ENCODE measurements around the gene POC1A. TPM values are rescaled to one million over a fixed set of nuclear protein-coding genes. Genes with fewer than 3 reads are reported as not detected.

POC1A gene
- total RNA-seq, 1 experiment from 2014 or later: 29.0 TPM

GRCh38 chr3:52072471-52072870, 81.8 kb downstream of the POC1A start:
- no peaks in the 10 kb centered on the region for H3K9me3 ChIP-seq (ENCODE audit: control insufficient read depth, low read depth, low read length)
- H2BK120ac ChIP-seq (ENCODE audit: low read depth, low read length, poor library complexity, severe bottlenecking): no peak overlapping the region
- no peak overlapping the region for H3K14ac ChIP-seq (ENCODE audit: insufficient read depth, low read length)
- no peaks in the 10 kb centered on the region for H3K27me3 ChIP-seq (ENCODE audit: insufficient read depth, low read length)
- no peaks in the 10 kb centered on the region for H3K79me2 ChIP-seq (ENCODE audit: insufficient read depth, low read length)
- no peak overlapping the region for H3T11ph ChIP-seq (ENCODE audit: low read length)
- no peaks in the 10 kb centered on the region for H4K20me1 ChIP-seq (ENCODE audit: control insufficient read depth, insufficient read depth, insufficient read length)
- H3K79me1 ChIP-seq (ENCODE audit: insufficient read depth, low read depth, low read length, poor library complexity, severe bottlenecking): no peaks in the 10 kb centered on the region
- no peak overlapping the region for H4K5ac ChIP-seq (ENCODE audit: insufficient read length, low read depth, low read length)
- no peak overlapping the region for H2BK5ac ChIP-seq (ENCODE audit: insufficient read length, low read length)
- Mint-ChIP-seq H3K36me3 (ENCODE audit: insufficient read depth in 1 of 3, low read depth in 3 of 3) (peaks cover 0 to 25% (median 19%) of the 10 kb centered on the region in 3 experiments; a peak in 5 of 7 replicates), H3K27me3 (ENCODE audit: low read depth) (no peaks in the 10 kb centered on the region; the same call in 1 of the 2 replicates), H3K4me3 (no peak overlapping the region), H3K27ac (no peak overlapping the region), H3K4me1 (peaks cover under 1 to 3% of the 10 kb centered on the region in 2 experiments; a peak in 1 of 4 replicates), H3K9me3 (no peaks in the 10 kb centered on the region)
- no peak overlapping the region for H2BK15ac ChIP-seq (ENCODE audit: low read depth, low read length)
- H3K4ac ChIP-seq (ENCODE audit: low read depth, low read length): no peak overlapping the region
- no peak overlapping the region for H4K91ac ChIP-seq (ENCODE audit: insufficient read length, low read depth, low read length)
- no peak for DNase-seq
- H4K8ac ChIP-seq (replicated peaks; ENCODE audit: insufficient read length, low read depth, low read length): no peak overlapping the region
- H2BK12ac ChIP-seq (ENCODE audit: insufficient read length, low read depth, low read length): no peak overlapping the region
- no peak overlapping the region for H3K4me2 ChIP-seq (ENCODE audit: insufficient read depth, insufficient read length, low read length)
- no peak for TF ChIP-seq CTCF (conservative IDR thresholded peaks at IDR 0.05)
- H3K9ac ChIP-seq (ENCODE audit: extremely low read depth, insufficient read length, low read length): no peak overlapping the region
- no peak overlapping the region for H3K18ac ChIP-seq (ENCODE audit: insufficient read length, low read depth, low read length)
- no peaks in the 10 kb centered on the region for H3K4me1 ChIP-seq (ENCODE audit: insufficient read depth, low read length)
- no peak overlapping the region for H3K27ac ChIP-seq (ENCODE audit: insufficient read length, low read depth, low read length)
- no peak overlapping the region for H3K56ac ChIP-seq (ENCODE audit: insufficient read length, low read depth, low read length)
- H2AFZ ChIP-seq (ENCODE audit: low read length): no peak overlapping the region
- no peak overlapping the region for H2BK20ac ChIP-seq (ENCODE audit: low read depth, low read length, poor library complexity, severe bottlenecking)
- WGBS (ENCODE audit: extremely low coverage, insufficient read length, low lambda C conversion rate): no CpG with 5 or more reads among the region's 8 CpGs
- H2AK5ac ChIP-seq (ENCODE audit: insufficient read length, low read length): no peak overlapping the region
- no peak overlapping the region for H3K23ac ChIP-seq (ENCODE audit: insufficient read length, low read depth, low read length)
- no peaks in the 10 kb centered on the region for H3K23me2 ChIP-seq (ENCODE audit: insufficient read length, low read depth, low read length, poor library complexity, severe bottlenecking)

Measured in H9 (cell line).